Measurements from ENCODE around the gene RAB7B.

GRCh38 chr1:205973377-205974232, 29.6 kb downstream of the RAB7B start:
- TF ChIP-seq CTCF (IDR thresholded peaks at IDR 0.05; ENCODE audit: poor library complexity) = no peak
- TF ChIP-seq EZH2 (IDR thresholded peaks at IDR 0.05; ENCODE audit: borderline replicate concordance) = no peak
